Lung (tissue), 12 donors: ENCODE results near the gene TCEANC2. TPM values are rescaled to one million over a fixed set of nuclear protein-coding genes. Genes with fewer than 3 reads are reported as not detected.
"Not testable (repeated sequence)": the region's sequence is repeated elsewhere in the genome, so short reads cannot be mapped to it uniquely, and the experiment has no call there.

Experiments used
- ATAC-seq: fragments of 200-7000 bp; cut with Tn5 transposase; one replicate; pipeline ENCODE4 v1.9.1; 2020; ENCODE audit warnings: moderate number of reproducible peaks; ENCODE audit not compliant: insufficient read depth, low FRiP score
- DNase-seq, 3 donors: peaks; one replicate each; pipeline ENCODE4 v3.0.0-alpha.2; 2013 to 2017
- H3K27ac ChIP-seq, 2 donors: one replicate each; pipeline ENCODE4 v1.5.1; 2013; ENCODE audit warnings: mild to moderate bottlenecking in 2 of 2, moderate library complexity in 2 of 2, control low read depth in 1 of 2, inconsistent platforms in 1 of 2, low read depth in 1 of 2, low read length in 1 of 2
- H3K27me3 ChIP-seq, 3 donors: one replicate each; pipeline ENCODE4 v1.5.1; 2013; ENCODE audit warnings: low read length in 2 of 3; ENCODE audit not compliant: control insufficient read depth in 3 of 3, insufficient read depth in 3 of 3
- H3K36me3 ChIP-seq, 4 donors: one replicate each; pipeline ENCODE4 v1.5.1; 2013; ENCODE audit warnings: low read length in 4 of 4, mild to moderate bottlenecking in 1 of 4, moderate library complexity in 1 of 4; ENCODE audit not compliant: control insufficient read depth in 4 of 4, insufficient read depth in 4 of 4
- H3K4me1 ChIP-seq, 5 donors: one replicate each; pipeline ENCODE4 v1.5.1; 2013; ENCODE audit warnings: low read length in 5 of 5, mild to moderate bottlenecking in 2 of 5, moderate library complexity in 1 of 5; ENCODE audit not compliant: control insufficient read depth in 5 of 5, insufficient read depth in 5 of 5
- H3K4me3 ChIP-seq: one replicate; pipeline ENCODE4 v1.5.1; 2013; ENCODE audit warnings: mild to moderate bottlenecking, control low read depth, moderate library complexity
- H3K9ac ChIP-seq, 2 donors: one replicate each; pipeline ENCODE4 v1.5.1; 2013; ENCODE audit warnings: low read length in 2 of 2, control low read depth in 1 of 2; ENCODE audit not compliant: insufficient read depth in 1 of 2
- H3K9me3 ChIP-seq, 4 donors: one replicate each; pipeline ENCODE4 v1.5.1; 2013; ENCODE audit warnings: low read length in 3 of 4, mild to moderate bottlenecking in 1 of 4, moderate library complexity in 1 of 4; ENCODE audit not compliant: control insufficient read depth in 4 of 4, insufficient read depth in 3 of 4
- WGBS, 2 donors: extraction: QIAGEN DNeasy Blood & Tissue Kit; methylation state at CpG; one replicate each; pipeline ENCODE4 v1.1.7; 2013; 5-methylcytosine and 5-hydroxymethylcytosine counted together
- polyA plus RNA-seq, 2 donors: library from polyadenylated mRNA; stranded (reverse); fragments of 200-250 nt; gene quantifications; one replicate each; pipeline ENCODE4 v1.2.1, GENCODE V29; 2013
- total RNA-seq, 2 donors: library from RNA; depleted of rRNA in 1 of 2; stranded (reverse); fragments of >200 nt in 1 of 2; gene quantifications; one replicate each; pipeline ENCODE4 v1.2.1, GENCODE V29; 2014 to 2021
- TF ChIP-seq, protein P1 (sequence below): IDR thresholded peaks from 2 replicates; pipeline ENCODE4 v1.5.1; 2012; ENCODE audit warnings: mild to moderate bottlenecking; ENCODE audit errors: control extremely low read depth, extremely low read depth
- donor health status: control.
- donor health status: control.
- donor health status: Bipolar disorder and iron deficiency.
- donor health status: healthy.
- donor health status: DM: yes; HTN: yes; CAD: no.

Gene TCEANC2
- total and polyA plus RNA-seq, 4 donors, result 1.7 to 5.3 (median 3.6) TPM

DNA sequence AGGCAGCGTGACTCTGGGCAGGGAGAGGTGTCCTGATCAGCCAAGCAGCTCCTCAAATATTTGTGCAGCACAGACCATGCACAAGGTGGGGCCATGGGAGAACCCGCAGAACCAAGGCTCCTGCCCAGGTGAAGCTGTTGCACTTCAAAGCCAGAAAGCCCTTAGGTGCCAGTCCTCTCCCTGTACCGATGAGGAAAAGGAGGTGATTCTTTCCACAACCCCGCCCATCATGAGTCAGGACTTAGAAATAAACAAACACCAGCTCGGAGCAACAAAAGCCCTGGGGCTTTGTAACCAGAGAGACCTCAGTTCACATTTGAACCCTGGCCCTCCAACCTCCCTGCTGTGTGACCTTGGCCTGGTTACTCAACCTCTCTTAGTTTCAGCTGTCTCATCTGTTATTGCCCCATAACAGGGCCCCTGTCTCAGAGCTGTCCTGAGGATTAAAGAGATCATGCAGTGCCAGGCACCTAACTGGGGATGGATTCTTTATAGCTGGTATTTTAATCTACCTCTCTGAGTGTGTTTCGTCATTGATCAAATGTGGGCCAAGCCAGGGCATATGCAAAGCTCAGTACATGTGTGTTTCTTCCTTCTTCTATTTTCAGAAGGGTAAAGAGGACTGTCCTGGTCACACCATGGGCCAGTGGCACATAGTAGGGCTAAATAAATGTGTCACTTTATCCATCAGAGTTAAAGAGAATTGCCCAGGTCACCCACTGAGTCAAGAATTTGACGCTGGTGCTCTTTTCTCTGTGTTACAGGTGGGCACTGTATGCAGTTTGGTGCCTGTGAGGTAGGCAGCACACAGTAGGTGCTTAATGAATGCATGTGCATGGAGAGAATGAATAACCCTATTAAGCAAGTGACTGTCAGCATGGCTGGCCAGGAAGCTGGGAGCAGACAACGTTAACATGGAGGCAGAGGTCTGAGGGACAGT lies 36.8 kb upstream of the TCEANC2 start:
- TF ChIP-seq, protein P1, sequence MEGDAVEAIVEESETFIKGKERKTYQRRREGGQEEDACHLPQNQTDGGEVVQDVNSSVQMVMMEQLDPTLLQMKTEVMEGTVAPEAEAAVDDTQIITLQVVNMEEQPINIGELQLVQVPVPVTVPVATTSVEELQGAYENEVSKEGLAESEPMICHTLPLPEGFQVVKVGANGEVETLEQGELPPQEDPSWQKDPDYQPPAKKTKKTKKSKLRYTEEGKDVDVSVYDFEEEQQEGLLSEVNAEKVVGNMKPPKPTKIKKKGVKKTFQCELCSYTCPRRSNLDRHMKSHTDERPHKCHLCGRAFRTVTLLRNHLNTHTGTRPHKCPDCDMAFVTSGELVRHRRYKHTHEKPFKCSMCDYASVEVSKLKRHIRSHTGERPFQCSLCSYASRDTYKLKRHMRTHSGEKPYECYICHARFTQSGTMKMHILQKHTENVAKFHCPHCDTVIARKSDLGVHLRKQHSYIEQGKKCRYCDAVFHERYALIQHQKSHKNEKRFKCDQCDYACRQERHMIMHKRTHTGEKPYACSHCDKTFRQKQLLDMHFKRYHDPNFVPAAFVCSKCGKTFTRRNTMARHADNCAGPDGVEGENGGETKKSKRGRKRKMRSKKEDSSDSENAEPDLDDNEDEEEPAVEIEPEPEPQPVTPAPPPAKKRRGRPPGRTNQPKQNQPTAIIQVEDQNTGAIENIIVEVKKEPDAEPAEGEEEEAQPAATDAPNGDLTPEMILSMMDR, result no peak
- ATAC-seq (peak; percentile 70), DNase-seq (no peak)
- Histone ChIP-seq H3K4me3 (no peak overlapping the region), H3K4me1 (peaks cover 0 to 1% (median 0%) of the 10 kb centered on the region in 5 donors), H3K27ac (no peak overlapping the region), H3K9ac (no peak overlapping the region), H3K9me3 (no peaks in the 10 kb centered on the region), H3K36me3 (no peaks in the 10 kb centered on the region), H3K27me3 (peaks cover 0 to 2% (median 0%) of the 10 kb centered on the region in 3 donors)
- WGBS, 2 donors, result 57 to 76% methylated on average over 8 of the region's 8 CpGs

GRCh38 chr1:54017979-54018378 lies 35.4 kb upstream of the TCEANC2 start, which contains the start of gene LDLRAD1:
Gene LDLRAD1 (minus strand): TSS chr1:54018186. CDS start chr1:54018112, 74 bp downstream.
- no peak within 1 kb of the TSS for H3K27ac ChIP-seq
- 52 to 65% methylated on average over 6 of the region's 6 CpGs for WGBS, 2 donors
- no peaks in the 10 kb centered on the region for H3K9me3 ChIP-seq
- H3K36me3 ChIP-seq, result no peaks in the 10 kb centered on the region
- DNase-seq, result no peak
- TF ChIP-seq, protein P1, result no peak
- peaks cover 0 to 1% (median 0%) of the 10 kb centered on the region in 3 donors for H3K27me3 ChIP-seq
- H3K4me1 ChIP-seq, result peaks cover 0 to 1% (median 0%) of the 10 kb centered on the region in 5 donors
- no peak within 1 kb of the TSS for H3K4me3 ChIP-seq
- no peak for ATAC-seq
- H3K9ac ChIP-seq, result no peak within 1 kb of the TSS

DNA sequence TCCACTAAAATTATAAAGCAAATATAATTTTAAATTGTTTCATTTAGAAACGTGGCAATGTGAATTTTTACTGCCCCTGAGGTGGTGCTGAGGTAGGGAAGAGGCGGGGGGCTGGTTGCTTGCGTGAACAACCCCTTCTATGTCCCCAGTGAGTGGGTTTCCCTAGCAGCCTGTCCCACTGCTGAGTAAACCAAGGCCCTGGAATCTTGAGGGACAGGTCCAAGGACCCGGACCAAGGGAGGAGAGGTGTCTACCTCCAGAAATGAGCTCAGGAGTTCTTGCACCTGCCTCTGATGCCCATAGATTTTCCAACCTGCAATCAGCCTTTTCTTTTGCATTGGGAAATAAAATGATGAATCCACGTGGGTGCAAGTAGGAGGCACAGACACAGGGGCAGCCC lies 34.8 kb upstream of the TCEANC2 start:
- 71 to 85% methylated on average over 5 of the region's 5 CpGs for WGBS, 2 donors
- peaks cover 0 to 1% (median 0%) of the 10 kb centered on the region in 5 donors for H3K4me1 ChIP-seq
- TF ChIP-seq, protein P1, result no peak
- no peak overlapping the region for H3K27ac ChIP-seq
- ATAC-seq, result no peak
- no peaks in the 10 kb centered on the region for H3K36me3 ChIP-seq
- no peak overlapping the region for H3K9ac ChIP-seq
- H3K9me3 ChIP-seq, result no peaks in the 10 kb centered on the region
- no peaks in the 10 kb centered on the region for H3K27me3 ChIP-seq
- DNase-seq, result no peak
- no peak overlapping the region for H3K4me3 ChIP-seq

- ATAC-seq, H3K4me1 ChIP-seq, DNase-seq, H3K27ac ChIP-seq, H3K4me3 ChIP-seq, H3K27me3 ChIP-seq, H3K36me3 ChIP-seq, H3K9ac ChIP-seq, H3K9me3 ChIP-seq: not testable (repeated sequence)
- 82 to 86% methylated on average over 10 of the region's 10 CpGs for WGBS, 2 donors
Measured at GRCh38 chr1:54019562-54020176, 33.7 kb upstream of the TCEANC2 start.
